ENCODE measurements around the gene GPA33. TPM values are rescaled to one million over a fixed set of nuclear protein-coding genes. Genes with fewer than 3 reads are reported as not detected.
A peak's percentile ranks its signal among the peaks of the same experiment; 100 is the strongest.

GPA33 gene, protein sequence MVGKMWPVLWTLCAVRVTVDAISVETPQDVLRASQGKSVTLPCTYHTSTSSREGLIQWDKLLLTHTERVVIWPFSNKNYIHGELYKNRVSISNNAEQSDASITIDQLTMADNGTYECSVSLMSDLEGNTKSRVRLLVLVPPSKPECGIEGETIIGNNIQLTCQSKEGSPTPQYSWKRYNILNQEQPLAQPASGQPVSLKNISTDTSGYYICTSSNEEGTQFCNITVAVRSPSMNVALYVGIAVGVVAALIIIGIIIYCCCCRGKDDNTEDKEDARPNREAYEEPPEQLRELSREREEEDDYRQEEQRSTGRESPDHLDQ
- 0.19 TPM for total RNA-seq
- long read RNA-seq, result 0 reads

GRCh38 chr1:167090314-167090942, at the start of gene GPA33:
GPA33 (minus strand) TSS chr1:167090377; CDS start chr1:167090287, 90 bp downstream.
- intact Hi-C loops (cut with DNase I), result no loop called here
- ATAC-seq (ENCODE audit: poor library complexity), result no peak
- no peak for DNase-seq

- ATAC-seq (ENCODE audit: poor library complexity), result no peak
- intact Hi-C loops (cut with DNase I), result no loop called here
- DNase-seq, result no peak
Observed at GRCh38 chr1:167138703-167139102, 48.5 kb upstream of the GPA33 start.

- DNase-seq (no peak), ATAC-seq (ENCODE audit: poor library complexity) (no peak)
- intact Hi-C loops (cut with DNase I), result no loop called here
Observed at GRCh38 chr1:167137793-167138510, 47.8 kb upstream of the GPA33 start.

- no peak for DNase-seq
- intact Hi-C loops (cut with DNase I), result no loop called here
- ATAC-seq (ENCODE audit: poor library complexity), result no peak
Observed at GRCh38 chr1:167137332-167137781, 47.2 kb upstream of the GPA33 start.

DNA sequence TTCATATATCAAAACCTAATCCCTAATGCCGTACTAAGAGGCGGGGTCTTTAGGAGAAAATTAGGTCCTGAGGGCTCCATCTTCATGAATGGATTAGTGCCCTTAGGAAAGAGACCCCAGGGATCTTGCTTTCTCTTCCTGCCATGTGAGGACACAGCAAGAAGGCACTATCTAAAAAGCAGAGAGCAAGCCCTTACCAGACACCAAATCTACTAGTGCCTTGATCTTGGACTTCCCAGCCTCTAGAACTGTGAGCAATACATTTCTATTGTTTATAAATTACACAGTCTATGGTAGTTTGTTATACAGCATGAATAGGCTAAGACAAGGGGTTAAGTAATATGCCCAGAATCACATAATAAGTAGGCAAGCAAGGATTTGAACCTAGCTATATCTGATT, 46.6 kb upstream of the GPA33 start:
- no peak for ATAC-seq (ENCODE audit: poor library complexity)
- intact Hi-C loops (cut with DNase I), result no loop called here
- DNase-seq, result no peak

- intact Hi-C loops (cut with DNase I), result no loop called here
- DNase-seq, result no peak
- peak; percentile 61 for ATAC-seq (ENCODE audit: poor library complexity)
Observed at GRCh38 chr1:167136191-167136614, 46.0 kb upstream of the GPA33 start.

DNA sequence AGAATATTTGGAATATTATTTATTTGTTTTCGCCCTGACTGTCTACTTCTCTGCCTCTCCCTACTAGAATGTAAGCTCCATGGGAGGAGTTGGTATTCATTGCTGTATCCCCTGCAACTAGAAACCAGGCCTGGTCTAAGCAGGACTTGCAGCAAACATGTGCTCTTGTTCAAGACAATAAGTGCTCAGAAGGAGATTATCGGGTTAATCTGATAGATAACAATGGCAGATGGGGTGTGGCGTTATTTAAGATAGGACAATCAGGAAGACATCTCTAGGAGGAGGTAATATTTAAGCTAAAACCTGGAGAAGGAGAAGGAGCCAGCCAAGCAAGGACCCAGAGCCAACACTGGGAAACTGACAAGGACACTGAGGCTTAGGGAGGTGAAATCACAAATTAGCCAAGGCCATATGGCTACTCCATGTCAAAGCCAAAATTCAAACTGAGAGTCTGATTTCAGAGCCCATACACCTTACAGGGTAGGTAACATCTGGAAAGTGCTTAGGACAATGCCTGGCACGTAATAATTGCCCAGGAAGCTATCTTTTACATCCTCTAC, 45.2 kb upstream of the GPA33 start:
- ATAC-seq (ENCODE audit: poor library complexity), result no peak
- intact Hi-C loops (cut with DNase I), result no loop called here
- no peak for DNase-seq

DNA sequence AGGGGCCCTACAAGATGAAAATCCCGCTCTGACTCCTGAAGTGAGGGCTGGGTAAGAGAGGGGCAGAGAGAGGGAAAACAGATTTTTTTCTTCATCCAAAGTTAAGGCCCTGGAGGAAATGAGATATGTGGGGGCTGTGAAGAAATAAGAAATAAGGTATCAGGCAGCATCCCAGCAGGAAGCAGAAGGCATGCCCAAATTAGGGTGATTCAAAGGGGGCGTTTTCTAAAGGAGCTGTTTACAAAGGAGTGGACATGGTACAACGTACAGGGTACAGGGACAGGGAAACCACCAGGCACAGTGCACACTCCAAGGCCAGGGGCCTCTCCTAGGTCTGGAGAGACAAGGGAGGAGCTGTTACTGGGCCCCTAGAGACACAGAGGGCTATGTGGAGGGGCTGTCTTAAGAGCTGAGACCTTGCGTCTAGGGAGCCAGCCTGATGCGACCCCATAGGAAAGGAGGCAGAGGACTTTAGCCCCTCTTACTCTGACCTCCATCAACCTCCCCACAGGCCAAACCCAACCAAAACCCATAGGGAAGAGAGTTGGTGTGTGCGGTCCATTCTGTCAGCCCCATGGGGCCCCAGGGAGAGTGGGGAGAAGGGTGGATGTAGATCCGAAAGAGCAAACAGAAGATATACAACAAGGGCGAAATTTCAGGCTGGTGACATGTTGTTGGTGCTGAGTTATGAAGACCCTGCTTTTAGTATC, 42.3 kb upstream of the GPA33 start:
- intact Hi-C loops (cut with DNase I), result no loop called here
- ATAC-seq (ENCODE audit: poor library complexity) (no peak), DNase-seq (no peak)

DNA sequence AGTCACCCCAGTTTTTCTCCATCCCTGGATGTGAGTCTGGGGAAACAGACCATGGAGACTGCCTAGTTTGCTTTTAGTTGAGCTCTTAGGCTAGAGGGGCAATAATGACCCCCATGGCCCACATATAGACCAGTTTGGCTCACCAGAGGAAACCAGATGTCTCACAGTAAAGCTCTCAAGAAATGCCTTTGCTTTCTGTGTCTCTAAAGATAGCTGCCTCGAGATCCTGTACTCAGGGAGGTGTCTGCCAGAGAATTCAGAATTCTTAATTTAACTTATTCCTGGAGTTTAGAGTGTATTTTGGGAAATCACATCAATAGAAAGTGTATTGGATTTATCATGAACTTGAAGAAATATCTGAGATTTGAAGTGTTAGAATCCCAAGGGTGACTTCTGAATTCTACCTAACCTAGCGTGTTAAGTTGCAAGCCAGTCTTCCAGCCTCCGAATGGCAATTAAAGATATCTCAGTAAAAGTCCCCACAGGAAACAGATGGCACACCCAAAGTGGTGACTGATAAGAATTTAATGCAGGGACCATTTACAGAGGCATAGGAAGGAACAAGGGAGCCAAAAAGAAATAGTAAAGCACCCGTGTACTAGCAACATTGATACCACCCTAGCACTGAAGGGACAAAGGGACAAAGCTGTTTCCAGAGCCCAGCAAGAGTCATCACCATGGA, 40.8 kb upstream of the GPA33 start:
- intact Hi-C loops (cut with DNase I), result no loop called here
- ATAC-seq (ENCODE audit: poor library complexity) (no peak), DNase-seq (no peak)

DNA sequence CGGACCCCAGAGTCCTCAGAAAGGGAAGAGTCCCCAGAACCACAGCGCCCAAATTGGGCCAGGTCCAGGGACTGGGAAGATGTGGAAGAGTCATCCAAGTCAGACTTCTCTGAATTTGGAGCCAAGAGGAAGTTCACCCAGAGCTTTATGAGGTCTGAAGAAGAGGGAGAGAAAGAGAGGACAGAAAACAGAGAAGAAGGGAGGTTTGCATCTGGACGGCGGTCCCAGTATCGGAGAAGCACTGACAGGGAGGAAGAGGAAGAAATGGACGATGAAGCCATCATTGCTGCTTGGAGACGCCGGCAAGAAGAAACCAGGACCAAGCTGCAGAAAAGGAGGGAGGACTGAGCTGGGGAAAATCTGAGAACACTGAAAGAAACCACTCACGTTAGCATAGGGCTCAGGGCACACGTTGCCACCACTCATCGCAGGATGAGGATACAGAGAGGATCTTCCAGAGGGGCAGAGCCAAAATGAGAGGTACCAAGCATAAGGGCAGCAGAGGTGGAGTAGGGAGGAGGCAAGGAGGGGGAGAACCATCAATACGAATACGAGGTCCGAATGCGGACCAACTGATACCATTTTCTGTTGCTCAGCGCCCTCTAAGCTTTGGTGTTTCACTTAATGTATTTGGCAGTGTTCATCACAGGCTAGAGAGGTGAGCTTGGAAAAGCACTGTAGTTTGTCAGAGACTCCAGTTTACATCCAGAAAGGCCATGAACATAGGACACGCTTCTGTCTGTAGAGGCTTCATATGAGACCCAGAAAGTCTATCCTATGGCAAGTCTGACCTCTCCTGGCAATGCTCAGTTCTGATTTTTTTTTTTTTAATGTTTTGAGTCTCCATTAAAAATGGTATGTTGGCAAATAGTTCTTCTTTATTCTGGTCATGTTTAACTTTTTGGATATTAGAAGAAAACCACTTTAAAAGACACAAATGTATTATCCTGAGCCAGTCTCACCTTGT, 38.4 kb upstream of the GPA33 start:
- no peak for ATAC-seq (ENCODE audit: poor library complexity)
- no peak for DNase-seq
- intact Hi-C loops (cut with DNase I), result no loop called here

DNA sequence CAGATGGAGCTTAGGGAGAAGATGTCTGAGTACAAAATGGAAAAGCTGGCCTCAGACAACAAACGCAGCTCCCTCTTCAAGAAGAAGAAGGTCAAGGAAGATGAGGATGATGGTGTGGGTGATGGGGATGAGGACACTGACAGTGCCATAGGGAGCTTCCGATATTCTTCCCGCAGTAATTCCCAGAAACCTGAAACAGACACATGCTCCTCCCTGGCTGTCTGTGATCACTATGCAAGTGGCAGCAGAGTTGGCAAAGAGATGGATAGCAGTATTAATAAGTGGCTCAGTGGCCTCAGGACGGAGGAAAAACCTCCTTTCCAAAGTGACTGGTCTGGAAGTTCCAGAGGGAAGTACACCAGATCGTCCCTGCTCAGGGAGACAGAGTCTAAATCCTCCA, 37.5 kb upstream of the GPA33 start:
- intact Hi-C loops (cut with DNase I), result no loop called here
- no peak for ATAC-seq (ENCODE audit: poor library complexity)

GRCh38 chr1:167127236-167127635, 37.1 kb upstream of the GPA33 start:
- no peak for DNase-seq
- intact Hi-C loops (cut with DNase I), result no loop called here
- no peak for ATAC-seq (ENCODE audit: poor library complexity)

More for the DNA sequence above, 37.5 kb upstream of the GPA33 start:
- DNase-seq, result no peak

DNA sequence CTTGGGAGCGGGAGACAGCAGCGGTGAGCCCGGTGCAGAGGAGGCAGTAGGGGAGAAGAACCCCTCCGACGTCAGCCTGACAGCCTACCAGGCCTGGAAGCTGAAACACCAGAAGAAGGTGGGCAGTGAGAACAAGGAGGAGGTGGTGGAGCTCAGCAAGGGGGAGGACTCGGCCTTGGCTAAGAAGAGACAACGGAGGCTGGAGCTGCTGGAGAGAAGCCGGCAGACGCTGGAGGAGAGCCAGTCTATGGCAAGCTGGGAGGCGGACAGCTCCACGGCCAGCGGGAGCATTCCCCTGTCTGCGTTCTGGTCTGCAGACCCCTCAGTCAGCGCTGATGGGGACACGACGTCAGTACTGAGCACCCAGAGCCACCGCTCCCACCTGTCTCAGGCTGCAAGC, 36.6 kb upstream of the GPA33 start:
- intact Hi-C loops (cut with DNase I), result no loop called here
- peak; percentile 24 for ATAC-seq (ENCODE audit: poor library complexity)
- no peak for DNase-seq

DNA sequence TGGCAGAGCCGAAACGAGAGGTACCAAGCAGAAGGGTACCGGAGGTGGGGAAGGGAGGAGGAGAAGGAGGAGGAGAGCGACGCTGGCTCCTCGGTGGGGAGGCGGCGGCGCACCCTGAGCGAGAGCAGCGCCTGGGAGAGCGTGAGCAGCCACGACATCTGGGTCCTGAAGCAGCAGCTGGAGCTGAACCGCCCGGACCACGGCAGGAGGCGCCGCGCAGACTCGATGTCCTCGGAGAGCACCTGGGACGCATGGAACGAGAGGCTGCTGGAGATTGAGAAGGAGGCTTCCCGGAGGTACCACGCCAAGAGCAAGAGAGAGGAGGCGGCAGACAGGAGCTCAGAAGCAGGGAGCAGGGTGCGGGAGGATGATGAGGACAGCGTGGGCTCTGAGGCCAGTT, 36.1 kb upstream of the GPA33 start:
- intact Hi-C loops (cut with DNase I), result no loop called here
- no peak for ATAC-seq (ENCODE audit: poor library complexity)

GRCh38 chr1:167122568-167122967, 32.4 kb upstream of the GPA33 start:
- ATAC-seq (ENCODE audit: poor library complexity), result no peak

More for the DNA sequence above, 36.1 kb upstream of the GPA33 start:
- no peak for DNase-seq

DNA sequence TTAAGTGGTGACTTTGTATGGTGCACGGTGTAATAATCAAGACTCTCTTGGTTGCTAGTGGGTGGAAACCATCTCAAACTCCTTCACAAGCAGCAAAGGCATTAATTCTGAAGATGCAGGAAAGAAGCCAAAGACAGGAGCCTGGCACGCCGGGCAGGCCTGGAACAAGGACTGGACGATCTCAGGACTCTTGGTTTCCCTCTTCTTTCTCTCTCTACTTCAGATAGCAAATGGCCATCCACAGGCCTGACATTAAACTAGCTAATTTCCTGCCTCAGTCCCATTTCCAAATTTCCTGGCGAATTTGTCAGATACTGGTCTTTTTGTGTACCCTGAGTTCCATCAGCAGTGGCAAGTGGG, 31.9 kb upstream of the GPA33 start:
- no peak for DNase-seq
- ATAC-seq (ENCODE audit: poor library complexity), result no peak
- intact Hi-C loops (cut with DNase I), result no loop called here

More at GRCh38 chr1:167122568-167122967, 32.4 kb upstream of the GPA33 start:
- intact Hi-C loops (cut with DNase I), result no loop called here
- DNase-seq, result no peak

GRCh38 chr1:167121375-167122120, 31.4 kb upstream of the GPA33 start:
- DNase-seq (peak; percentile 63), ATAC-seq (ENCODE audit: poor library complexity) (peak; percentile 25)
- intact Hi-C loops (cut with DNase I), result no loop called here

Measured in Right ventricle myocardium superior (tissue), 1 donor.